GM23248 (cell line): ENCODE results near the gene PTPRT.

ENCODE experiments used
- EZH2 ChIP-seq: fragments of 200-600 bp; sonication (generic); IDR thresholded peaks from 2 replicates; pipeline ENCODE4 v1.6.1; 2018; ENCODE audit warnings: antibody characterized with exemption, mild to moderate bottlenecking; ENCODE audit not compliant: insufficient read depth, poor library complexity, severe bottlenecking
- EZH2phosphoT487 ChIP-seq: fragments of 200-600 bp; sonication (generic); IDR thresholded peaks from 2 replicates; pipeline ENCODE4 v1.6.1; 2018; ENCODE audit warnings: antibody characterized with exemption, moderate library complexity, mild to moderate bottlenecking, low read depth; ENCODE audit not compliant: insufficient read depth

- no peak for TF ChIP-seq EZH2phosphoT487
- no peak for TF ChIP-seq EZH2
Observed at GRCh38 chr20:43191143-43191542, 1.4 kb upstream of the PTPRT start.
